HK-2 (cell line): ENCODE data around the gene DEDD.
A peak's percentile ranks its signal among the peaks of the same experiment; 100 is the strongest.
"Not testable (repeated sequence)": the region's sequence is repeated elsewhere in the genome, so short reads cannot be mapped to it uniquely, and the experiment has no call there.

Experiments used
- DNase-seq: peaks from one replicate; pipeline ENCODE4 v3.0.0-alpha.2; 2018; ENCODE audit not compliant: unreplicated experiment

Gene DEDD

GRCh38 chr1:161122967-161123366, 9.5 kb downstream of the DEDD start:
- DNase-seq = no peak

- no peak for DNase-seq
These were observed 10.6 kb downstream of the DEDD start for GRCh38 chr1:161121834-161122233.

- no peak for DNase-seq
These were observed 11.3 kb downstream of the DEDD start for GRCh38 chr1:161121042-161121650.

GRCh38 chr1:161119092-161119903, 13.2 kb downstream of the DEDD start:
- DNase-seq = no peak

- DNase-seq = peak; percentile 85
These were observed 14.5 kb downstream of the DEDD start, which contains the start of the genes NIT1 and PFDN2 for GRCh38 chr1:161117759-161118581. NIT1 (plus strand) TSS chr1:161118105; CDS start chr1:161118177, 72 bp downstream. PFDN2 (minus strand) TSS chr1:161118037; CDS start chr1:161118026, 11 bp downstream.

- DNase-seq = not testable (repeated sequence)
These were observed 16.5 kb downstream of the DEDD start for GRCh38 chr1:161115961-161116360.

GRCh38 chr1:161115132-161115711, 17.2 kb downstream of the DEDD start:
- peak; percentile 76 for DNase-seq

GRCh38 chr1:161114556-161114955, 17.9 kb downstream of the DEDD start:
- DNase-seq = no peak

GRCh38 chr1:161113915-161114314, 18.6 kb downstream of the DEDD start:
- DNase-seq = no peak

GRCh38 chr1:161111527-161111926, 20.9 kb downstream of the DEDD start:
- DNase-seq = no peak

GRCh38 chr1:161111117-161111516, 21.4 kb downstream of the DEDD start:
- no peak for DNase-seq

GRCh38 chr1:161106431-161106830, 26.0 kb downstream of the DEDD start:
- DNase-seq = no peak

- DNase-seq = no peak
These were observed 31.9 kb downstream of the DEDD start for GRCh38 chr1:161100556-161100955.

GRCh38 chr1:161099090-161099802, 33.2 kb downstream of the DEDD start:
- no peak for DNase-seq

GRCh38 chr1:161098210-161099068, 34.0 kb downstream of the DEDD start, which contains the start of gene KLHDC9:
KLHDC9 (plus strand) TSS chr1:161098361; CDS start chr1:161098536, 175 bp downstream.
- peak; percentile 75 for DNase-seq

- no peak for DNase-seq
These were observed 35.9 kb downstream of the DEDD start for GRCh38 chr1:161096530-161096929.

GRCh38 chr1:161096015-161096414, 36.5 kb downstream of the DEDD start:
- no peak for DNase-seq

GRCh38 chr1:161095230-161095629, 37.2 kb downstream of the DEDD start:
- no peak for DNase-seq

- DNase-seq = no peak
These were observed 38.0 kb downstream of the DEDD start for GRCh38 chr1:161094481-161094880.

- no peak for DNase-seq
These were observed 39.8 kb downstream of the DEDD start for GRCh38 chr1:161092621-161093028.
